Tibial artery (tissue), 4 donors: ENCODE data around the gene NCAPG2.

Experiments
- DNase-seq, 2 donors: peaks; one replicate each; pipeline ENCODE4 v3.0.0-alpha.2; 2019
- H3K27ac ChIP-seq, 2 donors: fragments of 200-600 bp; sonication (generic) in 1 of 2; 1 replicate in 1 of 2; 2 replicates in 1 of 2; pipeline ENCODE4 v1.5.1; 2018 to 2019; ENCODE audit warnings: mild to moderate bottlenecking in 1 of 2
- H3K27me3 ChIP-seq, 2 donors: fragments of 200-600 bp; sonication (generic) in 1 of 2; one replicate each; pipeline versions ENCODE4 v1.5.1 to v1.6.0; 2016 to 2019
- H3K36me3 ChIP-seq, 3 donors: fragments of 200-600 bp; sonication (generic) in 2 of 3; one replicate each; pipeline ENCODE4 v1.5.1; 2016 to 2019; ENCODE audit warnings: mild to moderate bottlenecking in 2 of 3
- H3K4me1 ChIP-seq, 4 donors: fragments of 200-600 bp; sonication (generic) in 2 of 4; 1 replicate in 3 of 4; 2 replicates in 1 of 4; pipeline ENCODE4 v1.5.1; 2016 to 2019
- H3K4me3 ChIP-seq, 2 donors: fragments of 200-600 bp; sonication (generic) in 1 of 2; 1 replicate in 1 of 2; 2 replicates in 1 of 2; pipeline ENCODE4 v1.5.1; 2018 to 2019; ENCODE audit warnings: mild to moderate bottlenecking in 2 of 2
- H3K9me3 ChIP-seq, 3 donors: fragments of 200-600 bp; sonication (generic) in 1 of 3; one replicate each; pipeline ENCODE4 v1.5.1; 2016 to 2019
- CTCF ChIP-seq, 2 experiments: fragments of 200-600 bp in 1 of 2; fragments of 450-650 bp in 1 of 2; IDR thresholded peaks; one replicate each; pipeline ENCODE4 v1.5.1; 2017 to 2019; ENCODE audit warnings: antibody characterized with exemption in 2 of 2, mild to moderate bottlenecking in 1 of 2, moderate library complexity in 1 of 2
- intact Hi-C: fragments of 100-400 bp; cut with DNase I; formaldehyde crosslinking; loops from one replicate; pipeline ENCODE4 v1.15.0; 2023; ENCODE audit warnings: low total_unique reads

The NCAPG2 gene

GRCh38 chr7:158623241-158623640 lies 81.4 kb downstream of the NCAPG2 start:
- intact Hi-C loops = no loop called here
- Histone ChIP-seq H3K36me3 (no peaks in the 10 kb centered on the region), H3K27me3 (no peaks in the 10 kb centered on the region), H3K27ac (no peak overlapping the region), H3K4me3 (no peak overlapping the region), H3K4me1 (no peaks in the 10 kb centered on the region), H3K9me3 (no peaks in the 10 kb centered on the region)
- no peak for TF ChIP-seq CTCF (IDR thresholded peaks at IDR 0.05)
- no peak for DNase-seq

- DNase-seq = no peak
- H3K4me3 ChIP-seq = no peak overlapping the region
- no peak overlapping the region for H3K27ac ChIP-seq
- no peaks in the 10 kb centered on the region for H3K27me3 ChIP-seq
- no peaks in the 10 kb centered on the region for H3K36me3 ChIP-seq
- no peaks in the 10 kb centered on the region for H3K4me1 ChIP-seq
- intact Hi-C loops = no loop called here
- no peaks in the 10 kb centered on the region for H3K9me3 ChIP-seq
- TF ChIP-seq CTCF (IDR thresholded peaks at IDR 0.05) = no peak
Measured at GRCh38 chr7:158620839-158621441, 83.7 kb downstream of the NCAPG2 start.

GRCh38 chr7:158620418-158620817 lies 84.2 kb downstream of the NCAPG2 start:
- no peaks in the 10 kb centered on the region for H3K36me3 ChIP-seq
- no peak overlapping the region for H3K27ac ChIP-seq
- TF ChIP-seq CTCF (IDR thresholded peaks at IDR 0.05) = no peak
- no peaks in the 10 kb centered on the region for H3K27me3 ChIP-seq
- no peaks in the 10 kb centered on the region for H3K4me1 ChIP-seq
- intact Hi-C loops = no loop called here
- H3K9me3 ChIP-seq = no peaks in the 10 kb centered on the region
- no peak for DNase-seq
- H3K4me3 ChIP-seq = no peak overlapping the region

GRCh38 chr7:158618745-158619140 lies 85.9 kb downstream of the NCAPG2 start:
- Histone ChIP-seq H3K27ac (no peak overlapping the region), H3K4me1 (no peaks in the 10 kb centered on the region), H3K36me3 (no peaks in the 10 kb centered on the region), H3K9me3 (no peaks in the 10 kb centered on the region), H3K4me3 (no peak overlapping the region), H3K27me3 (no peaks in the 10 kb centered on the region)
- no peak for DNase-seq
- TF ChIP-seq CTCF (IDR thresholded peaks at IDR 0.05) = no peak
- intact Hi-C loops = no loop called here

- Histone ChIP-seq H3K27ac (no peak overlapping the region), H3K27me3 (no peaks in the 10 kb centered on the region), H3K4me3 (no peak overlapping the region), H3K9me3 (no peaks in the 10 kb centered on the region), H3K4me1 (no peaks in the 10 kb centered on the region), H3K36me3 (no peaks in the 10 kb centered on the region)
- DNase-seq = no peak
- no peak for TF ChIP-seq CTCF (IDR thresholded peaks at IDR 0.05)
- intact Hi-C loops = no loop called here
Measured at GRCh38 chr7:158617737-158618128, 86.9 kb downstream of the NCAPG2 start.

- Histone ChIP-seq H3K27ac (no peak overlapping the region), H3K36me3 (no peaks in the 10 kb centered on the region), H3K4me1 (no peaks in the 10 kb centered on the region), H3K4me3 (no peak overlapping the region), H3K9me3 (no peaks in the 10 kb centered on the region), H3K27me3 (no peaks in the 10 kb centered on the region)
- no peak for DNase-seq
- TF ChIP-seq CTCF (IDR thresholded peaks at IDR 0.05) = no peak
- intact Hi-C loops = no loop called here
Measured at GRCh38 chr7:158616050-158616449, 88.6 kb downstream of the NCAPG2 start.
